Measurements from ENCODE around the gene SP7.
"Not testable (repeated sequence)": the region's sequence is repeated elsewhere in the genome, so short reads cannot be mapped to it uniquely, and the experiment has no call there.

SP7 gene

GRCh38 chr12:53346491-53346890 lies 10.3 kb upstream of the SP7 start:
- no peak for DNase-seq (ENCODE audit: low read depth)

- DNase-seq (ENCODE audit: low read depth): no peak
Measured at GRCh38 chr12:53345486-53346188, 9.5 kb upstream of the SP7 start.

DNA sequence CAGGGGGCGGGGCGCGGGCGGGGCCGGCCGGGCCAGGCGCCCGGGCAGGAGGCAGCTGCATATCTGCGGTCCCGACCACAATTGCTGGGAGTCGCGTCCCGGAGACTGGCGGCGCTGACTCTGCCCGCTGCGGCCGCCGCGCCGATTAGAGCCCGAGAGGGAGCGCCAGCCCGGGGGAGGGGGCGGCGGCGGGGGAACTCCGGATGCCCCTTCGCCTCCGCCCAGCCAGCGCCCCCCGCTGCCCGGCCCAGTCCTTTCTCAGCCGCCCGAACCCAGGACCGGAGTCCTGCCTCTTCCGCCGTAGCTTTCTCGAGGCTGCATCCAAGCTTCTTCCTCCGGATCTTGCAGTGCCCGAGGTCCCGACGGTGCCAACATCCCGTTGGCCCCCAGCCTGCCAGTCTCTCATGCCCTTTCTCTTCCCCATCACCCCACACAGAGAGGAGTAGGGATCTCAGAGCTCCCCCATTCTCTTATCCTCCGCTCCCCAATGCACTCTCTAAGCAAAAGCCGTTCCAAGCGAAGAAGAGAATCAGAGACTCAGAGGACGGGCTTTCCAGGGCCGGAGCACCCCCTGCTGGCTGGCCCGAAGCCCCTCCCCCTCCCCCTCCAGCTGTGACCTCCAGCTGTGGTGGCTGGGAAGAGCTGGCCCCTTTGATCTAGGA lies 8.8 kb upstream of the SP7 start:
- DNase-seq (ENCODE audit: low read depth): peak; percentile 70

DNA sequence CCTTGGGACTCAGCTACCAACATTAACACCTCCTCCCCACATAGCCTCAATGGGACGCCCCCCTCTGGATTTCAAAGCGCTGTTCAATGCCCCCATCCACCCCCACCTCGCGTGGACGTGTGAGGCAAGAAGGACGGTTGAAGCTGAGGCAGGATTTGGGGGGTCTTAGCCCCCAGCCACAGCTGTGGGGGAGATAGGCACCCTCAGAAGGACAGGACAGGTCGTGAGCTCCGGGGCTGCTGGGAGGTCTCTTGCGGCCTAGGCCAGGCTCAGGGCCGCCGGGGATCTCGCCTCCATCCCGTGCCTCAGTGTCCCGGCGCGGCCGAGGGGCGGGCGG lies 8.3 kb upstream of the SP7 start:
- DNase-seq (ENCODE audit: low read depth): no peak

GRCh38 chr12:53343969-53344368 lies 7.8 kb upstream of the SP7 start:
- DNase-seq (ENCODE audit: low read depth): no peak

DNA sequence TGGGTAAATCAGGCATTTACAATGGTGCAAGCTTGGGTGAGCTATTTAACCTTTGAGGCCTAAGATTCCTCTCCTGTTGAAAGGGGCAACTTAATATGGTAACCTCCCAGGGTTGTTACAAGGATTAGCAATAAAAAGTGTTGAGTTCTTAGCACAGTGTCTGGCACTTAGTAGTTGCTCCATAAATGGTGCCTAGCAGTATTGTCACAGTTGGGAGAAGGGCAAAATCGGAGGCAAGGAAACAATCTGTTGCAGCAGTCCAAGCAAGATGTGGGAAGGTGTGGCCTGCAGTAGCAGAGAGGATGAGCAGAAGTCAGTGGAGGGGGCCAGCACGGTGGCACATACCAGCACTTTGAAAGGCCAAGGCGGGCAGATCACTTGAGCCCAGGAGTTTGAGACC lies 7.3 kb upstream of the SP7 start:
- DNase-seq (ENCODE audit: low read depth): no peak

GRCh38 chr12:53340398-53340797 lies 4.2 kb upstream of the SP7 start:
- no peak for DNase-seq (ENCODE audit: low read depth)

- no peak for DNase-seq (ENCODE audit: low read depth)
Measured at GRCh38 chr12:53338916-53339315, 2.8 kb upstream of the SP7 start.

- no peak for DNase-seq (ENCODE audit: low read depth)
Measured at GRCh38 chr12:53338017-53338416, 1.9 kb upstream of the SP7 start.

DNA sequence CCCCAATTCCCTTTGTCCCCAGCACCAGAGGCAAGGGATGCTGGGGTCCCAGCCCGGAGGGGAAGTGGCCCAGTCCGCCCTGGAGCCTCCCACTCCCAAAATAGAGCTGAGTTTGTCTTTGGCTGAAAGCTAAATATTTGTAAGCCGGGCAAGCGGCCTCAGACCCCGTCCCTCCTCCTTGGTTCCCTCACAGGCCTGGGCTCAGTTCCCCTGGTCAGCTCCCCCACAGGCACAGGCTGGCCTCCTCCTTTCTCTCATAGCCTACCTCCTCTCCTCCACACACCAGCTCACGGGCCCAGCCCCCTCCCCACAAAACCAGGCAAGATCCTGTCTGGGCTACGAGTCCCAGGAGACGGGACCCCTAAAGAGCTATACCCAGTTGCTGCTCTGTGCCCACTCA lies 1.3 kb downstream of the SP7 start:
- no peak for DNase-seq (ENCODE audit: low read depth)

- DNase-seq (ENCODE audit: low read depth): no peak
Measured at GRCh38 chr12:53333845-53334244, 2.3 kb downstream of the SP7 start.

GRCh38 chr12:53333289-53333688 lies 2.9 kb downstream of the SP7 start:
- no peak for DNase-seq (ENCODE audit: low read depth)

DNA sequence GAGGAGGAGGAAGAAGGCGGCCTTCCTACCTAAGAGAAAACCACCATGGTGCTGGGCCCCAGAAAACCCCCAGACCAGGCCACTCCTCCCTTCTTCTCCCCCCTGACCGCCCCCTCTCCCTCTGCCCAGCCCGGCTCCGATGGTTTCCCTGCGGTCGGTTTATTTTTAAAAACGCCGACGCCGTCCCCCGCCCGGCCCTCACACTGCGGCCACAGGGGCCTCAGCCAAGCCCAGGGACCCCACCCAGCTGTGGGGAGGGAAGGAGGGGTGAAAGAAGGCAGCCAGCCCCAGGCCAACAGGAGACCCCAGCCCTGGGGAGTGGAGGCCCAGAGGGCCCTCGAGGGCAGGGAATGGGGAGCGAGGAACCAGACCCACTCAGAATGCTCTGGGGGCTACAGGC lies 3.4 kb downstream of the SP7 start:
- no peak for DNase-seq (ENCODE audit: low read depth)

GRCh38 chr12:53332339-53332738 lies 3.8 kb downstream of the SP7 start:
- not testable (repeated sequence) for DNase-seq (ENCODE audit: low read depth)

DNA sequence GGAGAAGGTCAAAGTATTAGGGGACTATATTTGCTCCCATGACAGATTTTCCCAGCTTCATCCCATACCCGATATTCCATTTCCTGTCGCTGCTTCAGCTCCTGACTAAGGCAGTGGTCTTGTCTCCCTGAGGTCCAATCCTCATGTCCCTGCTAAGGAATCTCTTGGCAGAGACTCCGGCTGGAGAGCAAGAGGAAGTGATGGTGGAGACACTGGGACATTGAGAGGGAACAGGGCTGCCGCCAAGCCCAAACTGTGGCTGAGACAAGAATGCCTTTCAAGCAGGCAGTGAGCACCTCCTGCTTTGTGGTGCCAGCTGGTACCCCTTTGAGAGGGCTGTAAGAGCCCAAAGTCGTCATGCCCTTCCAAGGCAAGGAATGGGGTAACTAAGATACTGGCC lies 5.5 kb downstream of the SP7 start:
- DNase-seq (ENCODE audit: low read depth): no peak

- DNase-seq (ENCODE audit: low read depth): no peak
Measured at GRCh38 chr12:53328043-53328435, 8.1 kb downstream of the SP7 start.

DNA sequence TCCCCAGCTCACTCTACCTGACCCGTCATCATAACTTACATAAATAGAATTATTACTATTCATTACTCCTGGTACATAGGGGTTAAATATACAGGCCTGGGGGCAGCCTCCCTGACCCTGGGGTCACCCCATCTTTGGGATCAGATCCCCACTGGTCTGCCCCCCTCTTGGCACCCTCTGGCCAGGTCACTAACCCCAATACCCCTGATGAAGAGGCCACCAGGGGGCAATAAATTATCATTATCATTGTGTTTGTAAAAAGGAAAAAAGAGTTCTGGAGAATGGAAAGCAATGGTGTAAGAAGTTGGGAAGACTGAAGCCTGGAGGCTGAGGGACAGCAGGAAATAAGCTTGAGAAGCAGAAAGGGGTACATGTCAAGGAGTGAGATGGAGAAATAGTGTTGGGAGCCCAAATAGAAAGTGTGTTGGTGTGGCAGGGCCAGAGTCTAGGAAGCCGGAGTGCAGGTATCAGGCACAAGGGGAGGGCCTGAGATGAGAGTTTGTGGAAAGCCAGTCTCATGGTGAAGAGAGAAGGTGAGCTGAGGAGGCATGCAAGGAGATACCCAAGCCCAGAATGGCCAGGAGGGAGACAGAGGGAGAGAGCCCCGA lies 8.6 kb downstream of the SP7 start:
- no peak for DNase-seq (ENCODE audit: low read depth)

DNA sequence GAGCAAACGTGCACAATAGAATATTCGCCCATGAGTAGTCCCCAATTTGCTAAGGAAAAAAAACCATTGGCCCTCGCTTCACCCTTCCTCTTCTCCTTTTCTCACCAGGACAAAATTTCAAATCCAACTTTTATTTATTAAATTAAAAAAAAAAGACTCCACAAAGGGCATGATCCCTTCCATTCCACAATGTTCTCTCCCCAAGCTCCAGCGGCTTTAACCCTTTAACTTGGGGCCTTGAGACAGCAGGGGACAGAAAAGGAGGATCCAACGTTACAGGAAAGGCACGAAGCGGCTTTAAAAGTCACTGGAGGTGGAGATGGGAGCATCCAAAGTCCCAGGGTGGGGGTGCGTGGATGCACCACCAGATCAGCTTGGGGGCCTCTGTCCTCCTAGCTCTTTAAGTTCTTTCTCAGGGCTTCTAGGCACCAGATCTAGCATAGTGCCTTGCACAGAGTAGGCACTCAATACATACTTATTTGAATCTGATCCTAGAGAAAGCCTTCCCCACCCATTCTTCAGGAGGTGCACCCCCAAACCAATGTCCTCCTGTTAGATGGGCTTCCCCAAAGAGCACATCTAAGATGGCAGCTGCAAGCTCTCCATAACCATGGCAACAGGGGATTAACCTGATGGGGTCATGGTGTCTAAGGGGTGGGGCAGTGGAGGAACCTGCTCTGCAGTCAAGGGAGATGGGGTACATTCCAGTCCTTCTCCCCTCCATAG lies 9.5 kb downstream of the SP7 start:
- DNase-seq (ENCODE audit: low read depth): no peak

DNA sequence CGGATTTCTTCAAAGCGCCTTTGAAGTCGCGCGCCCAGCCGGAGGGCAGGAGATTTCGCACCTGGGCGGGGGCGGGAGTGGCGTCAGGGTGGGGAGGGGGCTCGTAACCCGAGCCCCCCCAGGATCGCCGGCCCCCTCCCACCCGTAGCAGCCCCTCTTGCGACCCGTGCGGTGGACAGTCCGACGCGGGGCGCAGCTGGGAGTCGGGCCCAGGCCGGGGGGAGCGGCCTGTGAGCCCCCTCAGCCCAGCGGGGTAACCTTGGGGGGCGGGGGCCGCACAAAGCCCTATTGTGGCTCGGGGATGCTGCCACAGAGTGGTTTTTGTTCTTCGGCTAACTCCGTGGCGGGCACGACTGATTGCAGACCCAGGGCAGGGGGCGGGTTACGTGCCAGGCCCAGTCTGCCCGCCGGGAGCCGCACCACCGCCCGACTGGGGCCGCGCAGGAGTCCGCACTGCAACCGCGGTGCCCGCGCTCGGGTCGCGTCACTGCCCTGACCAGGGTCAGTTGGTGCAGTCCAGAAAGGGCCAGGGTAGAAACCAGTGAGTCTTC lies 10.6 kb downstream of the SP7 start:
- DNase-seq (ENCODE audit: low read depth): peak; percentile 25

DNA sequence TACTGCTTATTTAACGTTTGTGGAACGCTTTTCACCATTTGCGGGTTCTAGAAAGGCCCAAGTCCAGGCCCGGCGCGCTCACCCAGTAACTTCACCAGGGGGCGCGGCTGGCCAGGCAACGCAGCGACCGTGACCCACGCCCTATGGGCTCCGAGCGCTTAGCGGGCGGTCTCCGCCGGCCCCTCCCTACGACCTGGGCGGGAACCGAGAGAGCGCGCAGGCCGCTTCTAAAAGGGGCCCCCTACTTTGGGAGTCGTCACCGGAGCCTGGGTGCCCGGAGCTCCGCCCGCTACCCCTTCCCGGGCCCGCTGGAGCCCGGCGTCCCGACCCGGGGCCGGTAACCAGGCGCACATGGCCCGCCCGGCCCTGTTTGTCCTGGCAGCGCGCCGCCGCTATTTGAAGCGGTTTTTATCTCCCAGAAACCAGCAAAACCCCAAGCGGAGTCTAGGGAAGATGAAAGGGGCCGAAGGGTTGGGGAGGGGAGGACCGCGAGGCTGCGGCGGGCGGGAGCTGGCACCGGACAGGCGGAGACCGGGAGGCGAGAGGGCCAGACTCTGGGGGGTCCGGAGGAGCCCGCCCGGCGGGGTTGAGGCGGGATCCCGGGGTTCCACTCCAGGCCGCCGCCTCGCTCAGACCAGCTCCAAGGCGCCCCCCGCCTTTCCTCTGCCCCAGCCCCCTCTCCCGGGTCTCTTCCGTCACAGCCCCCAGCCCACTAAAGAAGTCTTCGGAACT lies 11.2 kb downstream of the SP7 start:
- DNase-seq (ENCODE audit: low read depth): peak; percentile 90

GRCh38 chr12:53324113-53324778 lies 11.9 kb downstream of the SP7 start:
- peak; percentile 48 for DNase-seq (ENCODE audit: low read depth)

All from activated T-cell treated with anti-CD3 and anti-CD28 coated beads for 48 hours (primary cell).